Smooth muscle cell of the brain vasculature (primary cell): ENCODE measurements around the gene TMEM139.

Experiments
- DNase-seq: peaks from one replicate; pipeline ENCODE4 v3.0.0-alpha.2; 2012; ENCODE audit warnings: low read depth, low spot score

TMEM139 gene

GRCh38 chr7:143284591-143285469, at the start of gene TMEM139:
TSS of gene TMEM139 (plus strand) at chr7:143284958. CDS start at chr7:143285958, 1,000 bp downstream.
- DNase-seq, result no peak

GRCh38 chr7:143235561-143235960, 49.2 kb upstream of the TMEM139 start:
- DNase-seq, result no peak

DNA sequence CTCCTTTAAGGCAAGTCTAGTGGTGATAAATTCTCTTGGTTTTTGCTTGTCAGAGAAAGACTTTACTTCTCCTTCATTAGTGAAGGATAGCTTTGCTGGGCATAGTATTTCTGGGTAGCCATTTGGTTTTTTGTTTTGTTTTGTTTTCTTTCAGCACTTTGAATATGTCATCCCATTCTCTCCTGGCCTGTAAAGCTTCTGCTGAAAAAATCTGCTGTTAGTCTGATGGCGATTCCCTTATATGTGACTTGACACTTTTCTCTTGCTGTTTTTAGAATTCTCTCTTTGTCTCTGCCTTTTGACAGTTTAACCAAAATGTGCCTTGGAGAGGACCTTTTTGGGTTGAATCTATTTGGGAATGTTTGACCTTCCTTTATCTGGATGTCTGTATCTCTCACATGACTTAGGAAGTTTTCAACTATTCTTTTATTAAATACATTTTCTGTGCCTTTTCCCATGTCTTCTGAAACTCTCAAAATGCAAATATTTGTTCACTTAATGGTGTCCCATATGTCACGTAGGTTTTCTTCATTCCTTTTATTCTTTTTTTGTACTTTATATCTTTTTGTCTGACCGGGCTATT, 48.3 kb upstream of the TMEM139 start:
- DNase-seq, result no peak

GRCh38 chr7:143237366-143237765, 47.4 kb upstream of the TMEM139 start:
- DNase-seq, result no peak

DNA sequence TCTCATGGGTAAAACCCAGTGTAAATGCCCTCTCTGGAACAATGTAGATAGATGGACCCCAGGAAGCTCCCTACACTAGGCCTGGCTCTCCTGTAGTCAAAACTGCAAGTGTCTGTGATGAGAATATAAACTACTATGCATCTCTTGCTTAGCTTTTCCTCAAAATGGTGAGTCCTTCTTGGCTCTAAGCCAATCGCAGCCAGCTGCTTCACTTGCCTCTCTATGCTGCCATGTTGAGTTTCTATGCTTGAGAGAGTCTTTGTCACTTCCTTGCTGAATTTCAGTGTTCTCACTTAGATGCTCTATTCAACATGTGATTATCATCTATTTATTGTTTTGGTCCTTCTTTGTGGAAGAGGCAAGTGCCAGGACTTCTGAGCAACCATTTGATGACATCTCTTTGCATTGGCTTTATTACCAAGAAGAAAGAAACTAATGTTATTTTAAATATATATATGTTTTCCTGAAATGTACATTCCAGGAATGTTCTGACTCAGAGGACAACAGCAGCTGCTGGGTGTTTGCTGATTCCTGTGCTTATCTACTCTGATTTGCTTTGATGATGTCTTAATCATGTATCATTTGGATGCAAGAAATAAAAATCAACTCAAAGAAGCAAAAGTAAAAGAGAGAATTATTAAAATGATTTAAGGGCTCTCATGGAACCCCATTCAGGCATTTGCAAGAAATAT, 46.3 kb upstream of the TMEM139 start:
- no peak for DNase-seq

GRCh38 chr7:143239813-143240212, 44.9 kb upstream of the TMEM139 start:
- no peak for DNase-seq

- peak; percentile 56 for DNase-seq
Measured at GRCh38 chr7:143240291-143241168, 44.2 kb upstream of the TMEM139 start.

DNA sequence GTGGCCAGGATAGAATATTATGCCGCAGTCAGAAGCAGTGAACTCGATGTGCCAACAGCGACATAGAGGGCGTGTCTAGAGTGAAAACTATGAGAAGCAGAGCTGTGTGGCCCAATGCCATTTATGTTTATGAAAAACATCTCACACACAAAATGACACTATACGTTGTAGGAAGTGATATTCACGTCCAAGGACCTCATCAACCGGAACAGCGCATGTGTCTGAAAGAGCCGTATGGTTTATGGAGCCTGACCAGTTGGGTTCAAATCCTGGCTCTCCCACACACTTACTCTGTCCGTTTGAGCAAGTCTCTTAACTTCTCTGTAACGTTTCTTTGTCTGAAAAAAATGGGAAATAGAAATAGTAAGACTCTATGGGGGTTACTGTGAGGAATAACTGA, 42.5 kb upstream of the TMEM139 start:
- no peak for DNase-seq

GRCh38 chr7:143243111-143243510, 41.6 kb upstream of the TMEM139 start:
- no peak for DNase-seq

DNA sequence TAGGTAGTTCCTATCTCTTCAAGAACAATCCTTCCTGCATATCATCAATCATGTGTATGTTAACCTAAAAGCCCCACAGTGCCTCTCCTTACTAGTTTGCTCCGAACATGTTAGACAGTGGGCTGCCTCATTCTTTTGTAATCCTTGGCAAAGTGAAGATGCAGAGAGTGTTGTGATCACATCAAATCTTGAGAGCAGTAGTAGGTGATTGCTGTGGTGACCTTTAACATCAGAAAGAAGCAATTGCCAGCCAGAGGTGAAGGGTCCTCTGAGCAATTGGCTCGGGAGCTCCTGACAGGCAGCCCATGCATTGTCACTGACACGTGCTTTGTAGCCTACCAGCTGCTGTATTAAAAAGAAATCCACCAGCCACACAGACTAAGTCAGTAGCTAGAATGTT, 41.1 kb upstream of the TMEM139 start:
- no peak for DNase-seq

- DNase-seq, result no peak
Measured at GRCh38 chr7:143244321-143244720, 40.4 kb upstream of the TMEM139 start.

- DNase-seq, result no peak
Measured at GRCh38 chr7:143245123-143245522, 39.6 kb upstream of the TMEM139 start.

- no peak for DNase-seq
Measured at GRCh38 chr7:143247372-143247771, 37.4 kb upstream of the TMEM139 start.

- DNase-seq, result no peak
Measured at GRCh38 chr7:143248761-143249354, 35.9 kb upstream of the TMEM139 start.

- no peak for DNase-seq
Measured at GRCh38 chr7:143250199-143250598, 34.6 kb upstream of the TMEM139 start.

- no peak for DNase-seq
Measured at GRCh38 chr7:143250822-143251221, 33.9 kb upstream of the TMEM139 start.

- DNase-seq, result no peak
Measured at GRCh38 chr7:143252006-143252405, 32.8 kb upstream of the TMEM139 start.

DNA sequence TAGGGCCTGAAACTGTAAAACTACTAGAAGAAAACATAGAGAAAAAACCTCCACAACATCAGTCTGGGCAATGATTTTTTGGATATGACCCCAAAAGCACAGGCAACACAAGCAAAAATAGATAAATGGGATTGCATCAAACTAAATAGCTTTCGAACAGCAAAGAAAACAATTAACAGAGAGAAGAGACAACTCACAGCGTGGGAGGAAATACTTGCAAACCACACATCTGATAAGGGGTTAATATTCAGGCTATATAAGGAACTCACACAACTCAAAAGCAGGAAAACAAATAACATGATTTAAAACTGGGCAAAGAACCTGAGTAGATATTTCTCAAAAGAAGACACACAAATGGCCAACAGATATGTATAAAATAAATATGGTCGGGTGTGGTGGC, 29.2 kb upstream of the TMEM139 start:
- DNase-seq, result no peak

DNA sequence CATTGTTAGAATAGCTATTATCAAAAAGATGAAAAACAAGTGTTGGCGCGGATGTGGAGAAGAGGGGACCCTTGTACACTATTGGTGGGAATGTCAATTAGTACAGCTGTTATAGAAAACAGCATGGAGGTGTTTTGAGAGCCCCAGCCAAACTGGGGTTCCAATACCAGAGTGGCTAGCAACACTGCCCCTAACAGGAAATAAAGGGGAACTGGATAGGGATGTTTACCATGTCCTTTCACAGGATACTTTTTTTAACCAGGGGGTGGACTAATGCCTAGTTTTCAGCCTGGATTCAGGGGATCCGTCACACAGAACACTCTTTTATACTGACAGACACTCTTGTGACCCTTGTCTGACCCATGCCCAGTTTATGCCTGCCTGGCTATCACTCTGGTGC, 28.4 kb upstream of the TMEM139 start:
- no peak for DNase-seq

- DNase-seq, result no peak
Measured at GRCh38 chr7:143256932-143257331, 27.8 kb upstream of the TMEM139 start.

DNA sequence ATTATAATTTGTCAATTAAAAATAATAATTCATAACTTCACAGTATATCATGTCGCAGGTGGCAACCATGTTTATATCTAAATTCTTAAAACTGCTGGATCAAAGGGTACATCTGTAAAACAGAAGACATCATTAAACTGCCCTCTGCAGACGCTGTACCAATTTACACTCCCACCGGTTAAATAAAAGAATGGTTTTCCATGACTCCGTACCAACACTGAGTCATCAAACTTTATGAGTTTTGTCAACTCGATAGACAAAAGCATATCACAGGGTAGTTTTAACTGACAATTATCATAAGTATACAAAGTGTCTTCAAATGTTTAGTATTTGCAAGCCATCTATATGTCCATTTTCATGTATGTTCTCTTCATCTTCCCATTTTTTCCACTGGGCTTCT, 27.3 kb upstream of the TMEM139 start:
- no peak for DNase-seq
